Measurements from ENCODE around the gene TXK. TPM values are rescaled to one million over a fixed set of nuclear protein-coding genes. Genes with fewer than 3 reads are reported as not detected.

Gene TXK
- total RNA-seq, 6 donors from 2014 or later = 4.0 to 16.8 (median 6.2) TPM

GRCh38 chr4:48071191-48071590, 62.9 kb downstream of the TXK start:
- no peak overlapping the region for H3K27ac ChIP-seq
- no peak for TF ChIP-seq POLR2A (IDR thresholded peaks at IDR 0.05)
- TF ChIP-seq CTCF (IDR thresholded peaks at IDR 0.05) = no peak
- no peak for TF ChIP-seq EP300 (IDR thresholded peaks at IDR 0.05)
- TF ChIP-seq POLR2AphosphoS5 (IDR thresholded peaks at IDR 0.05) = no peak
- no peak for DNase-seq
- no peaks in the 10 kb centered on the region for H3K9me3 ChIP-seq
- no peaks in the 10 kb centered on the region for H3K27me3 ChIP-seq
- ATAC-seq (ENCODE audit: low FRiP score in 2 of 2) = no peak
- H3K4me3 ChIP-seq = no peak overlapping the region
- H3K36me3 ChIP-seq = no peaks in the 10 kb centered on the region
- 93% methylated on average over 3 of the region's 3 CpGs for WGBS, 2 donors
- no peaks in the 10 kb centered on the region for H3K4me1 ChIP-seq

- TF ChIP-seq POLR2A (IDR thresholded peaks at IDR 0.05) = no peak
- TF ChIP-seq CTCF (IDR thresholded peaks at IDR 0.05) = no peak
- TF ChIP-seq EP300 (IDR thresholded peaks at IDR 0.05) = no peak
- DNase-seq = no peak
- Histone ChIP-seq H3K27me3 (no peaks in the 10 kb centered on the region), H3K4me1 (no peaks in the 10 kb centered on the region), H3K27ac (no peak overlapping the region), H3K36me3 (no peaks in the 10 kb centered on the region), H3K9me3 (no peaks in the 10 kb centered on the region), H3K4me3 (no peak overlapping the region)
- ATAC-seq (ENCODE audit: low FRiP score in 2 of 2) = no peak
- 43 to 50% methylated on average over 2 of the region's 2 CpGs for WGBS, 2 donors
Measured at GRCh38 chr4:48069026-48069425, 65.0 kb downstream of the TXK start.

GRCh38 chr4:48068182-48068581, 65.9 kb downstream of the TXK start:
- DNase-seq (no peak), ATAC-seq (ENCODE audit: low FRiP score in 2 of 2) (no peak)
- no peaks in the 10 kb centered on the region for H3K36me3 ChIP-seq

GRCh38 chr4:48067536-48067935, 66.5 kb downstream of the TXK start:
- no peaks in the 10 kb centered on the region for H3K4me1 ChIP-seq
- 78 to 99% methylated on average over 9 of the region's 9 CpGs for WGBS, 2 donors

More at GRCh38 chr4:48068182-48068581, 65.9 kb downstream of the TXK start:
- TF ChIP-seq POLR2A (IDR thresholded peaks at IDR 0.05) (no peak), POLR2AphosphoS5 (IDR thresholded peaks at IDR 0.05) (no peak), EP300 (IDR thresholded peaks at IDR 0.05) (no peak), CTCF (IDR thresholded peaks at IDR 0.05) (no peak)
- Histone ChIP-seq H3K4me3 (no peak overlapping the region), H3K27ac (no peak overlapping the region), H3K9me3 (no peaks in the 10 kb centered on the region), H3K27me3 (no peaks in the 10 kb centered on the region), H3K4me1 (no peaks in the 10 kb centered on the region)
- 64 to 77% methylated on average over 2 of the region's 2 CpGs for WGBS, 2 donors

GRCh38 chr4:48065587-48066052, 68.4 kb downstream of the TXK start:
- Histone ChIP-seq H3K27me3 (no peaks in the 10 kb centered on the region), H3K36me3 (no peaks in the 10 kb centered on the region), H3K9me3 (no peaks in the 10 kb centered on the region), H3K4me1 (no peaks in the 10 kb centered on the region), H3K4me3 (no peak overlapping the region), H3K27ac (no peak overlapping the region)
- ATAC-seq (ENCODE audit: low FRiP score in 2 of 2) (no peak), DNase-seq (no peak)
- no peak for TF ChIP-seq EP300 (IDR thresholded peaks at IDR 0.05)
- no peak for TF ChIP-seq POLR2AphosphoS5 (IDR thresholded peaks at IDR 0.05)
- no peak for TF ChIP-seq CTCF (IDR thresholded peaks at IDR 0.05)
- TF ChIP-seq POLR2A (IDR thresholded peaks at IDR 0.05) = no peak
- 86 to 92% methylated on average over 1 of the region's 1 CpG for WGBS, 2 donors

More at GRCh38 chr4:48067536-48067935, 66.5 kb downstream of the TXK start:
- ATAC-seq (ENCODE audit: low FRiP score in 2 of 2) = no peak
- Histone ChIP-seq H3K4me3 (no peak overlapping the region), H3K9me3 (no peaks in the 10 kb centered on the region), H3K36me3 (no peaks in the 10 kb centered on the region), H3K27me3 (no peaks in the 10 kb centered on the region), H3K27ac (no peak overlapping the region)
- DNase-seq = no peak
- TF ChIP-seq POLR2A (IDR thresholded peaks at IDR 0.05) = no peak

All from upper lobe of left lung (tissue), 6 donors.